SU-DHL-6 (cell line): ENCODE results near the gene FBXO41.
"Not testable (repeated sequence)": the region's sequence is repeated elsewhere in the genome, so short reads cannot be mapped to it uniquely, and the experiment has no call there.

Experiments
- H2AFZ ChIP-seq: fragments of 200-600 bp; sonication (generic); 2 replicates; pipeline ENCODE4 v1.6.1; 2014; ENCODE audit warnings: low read depth, mild to moderate bottlenecking, moderate library complexity, mixed read lengths, antibody characterized with exemption, low read length; ENCODE audit not compliant: severe bottlenecking
- H3F3A ChIP-seq: fragments of 200-600 bp; shearing (Covaris generic); 2 replicates; pipeline ENCODE4 v1.6.0; 2016; ENCODE audit warnings: antibody characterized with exemption, mild to moderate bottlenecking; ENCODE audit not compliant: insufficient read depth
- H3K27ac ChIP-seq: fragments of 200-600 bp; sonication (generic); 2 replicates; pipeline ENCODE4 v1.5.1; 2016; ENCODE audit warnings: low read depth, mild to moderate bottlenecking, low read length, moderate library complexity, mixed read lengths
- H3K27me3 ChIP-seq: fragments of 200-600 bp; sonication (generic), shearing (Covaris generic); 2 replicates; pipeline ENCODE4 v1.6.0; 2014; ENCODE audit warnings: mild to moderate bottlenecking, low read length
- H3K36me3 ChIP-seq: fragments of 200-600 bp; sonication (generic); 2 replicates; pipeline ENCODE4 v1.6.1; 2014; ENCODE audit warnings: mild to moderate bottlenecking, low read length, mixed read lengths
- H3K4me2 ChIP-seq: fragments of 300-600, 200-600 bp; shearing (Covaris generic), sonication (generic); 2 replicates; pipeline ENCODE4 v1.6.0; 2014; ENCODE audit warnings: low read length, low read depth, mild to moderate bottlenecking; ENCODE audit not compliant: poor library complexity, severe bottlenecking
- H3K4me3 ChIP-seq: fragments of 200-600 bp; sonication (generic); 2 replicates; pipeline ENCODE4 v1.5.1; 2014; ENCODE audit warnings: antibody characterized with exemption, low read length, mild to moderate bottlenecking, mixed read lengths; ENCODE audit not compliant: insufficient read depth, poor library complexity, severe bottlenecking
- H3K79me2 ChIP-seq: fragments of 200-600 bp; sonication (generic); 2 replicates; pipeline ENCODE4 v1.6.1; 2014; ENCODE audit warnings: mild to moderate bottlenecking, low read length, moderate library complexity; ENCODE audit not compliant: insufficient read depth
- H3K9ac ChIP-seq: fragments of 200-600 bp; sonication (generic); 2 replicates; pipeline ENCODE4 v1.7.0; 2014; ENCODE audit warnings: mild to moderate bottlenecking, low read length
- H3K9me2 ChIP-seq: fragments of 200-600 bp; sonication (generic); replicated peaks from 2 replicates; pipeline ENCODE4 v1.6.1; 2014; ENCODE audit warnings: low read length; ENCODE audit not compliant: insufficient read depth
- H3K9me3 ChIP-seq: fragments of 200-600 bp; sonication (generic); 2 replicates; pipeline ENCODE4 v1.6.1; 2014; ENCODE audit warnings: low read length, mixed read lengths; ENCODE audit not compliant: insufficient read depth
- H4K20me1 ChIP-seq: fragments of 200-600 bp; sonication (generic); 2 replicates; pipeline ENCODE4 v1.6.1; 2014; ENCODE audit warnings: low read depth, mild to moderate bottlenecking, antibody characterized with exemption, low read length, moderate library complexity, mixed read lengths
- CTCF ChIP-seq: fragments of 200-600 bp; sonication (generic); IDR thresholded peaks from one replicate; pipeline ENCODE4 v1.5.1; 2017; ENCODE audit warnings: antibody characterized with exemption, mild to moderate bottlenecking, low read length, moderate library complexity; ENCODE audit not compliant: insufficient read depth, poor library complexity, severe bottlenecking
- EZH2phosphoT487 ChIP-seq: fragments of 200-600 bp; sonication (generic), shearing (Covaris generic); conservative IDR thresholded peaks from 2 replicates; pipeline ENCODE4 v1.6.1; 2018; ENCODE audit warnings: mild to moderate bottlenecking, antibody characterized with exemption, low read length, moderate library complexity, mixed read lengths

The FBXO41 gene

DNA sequence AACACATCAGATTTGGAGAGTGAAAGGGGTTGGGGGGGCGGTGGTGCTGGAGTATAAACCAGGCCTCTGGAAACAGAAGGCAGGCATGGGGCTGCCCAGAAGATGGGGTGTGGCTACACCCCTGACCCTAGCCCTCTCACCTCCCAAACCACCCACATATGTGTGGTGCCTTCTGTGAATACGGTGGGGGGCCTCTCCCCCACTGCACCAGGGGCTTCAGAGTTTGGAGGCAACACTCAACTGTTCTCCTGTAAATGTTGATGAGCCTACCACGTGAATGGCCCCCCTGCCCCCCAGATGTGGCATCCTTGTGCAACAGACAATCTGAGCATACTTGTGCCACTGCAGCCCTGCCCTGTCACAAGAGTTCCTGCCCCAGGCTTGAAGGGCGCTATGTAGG, 19.5 kb downstream of the FBXO41 start:
- H3K27ac ChIP-seq = no peak overlapping the region
- no peaks in the 10 kb centered on the region for H3K36me3 ChIP-seq
- no peak overlapping the region for H2AFZ ChIP-seq
- H3K9ac ChIP-seq = no peak overlapping the region
- H3K4me3 ChIP-seq = no peak overlapping the region
- H3K4me2 ChIP-seq = no peak overlapping the region
- no peaks in the 10 kb centered on the region for H3K9me3 ChIP-seq
- no peaks in the 10 kb centered on the region for H3F3A ChIP-seq
- peaks cover 20% of the 10 kb centered on the region; the same call in 1 of the 2 replicates for H3K79me2 ChIP-seq
- H3K9me2 ChIP-seq = no peaks in the 10 kb centered on the region
- TF ChIP-seq CTCF (no peak), EZH2phosphoT487 (no peak)
- no peaks in the 10 kb centered on the region for H3K27me3 ChIP-seq
- no peaks in the 10 kb centered on the region; the same call in 1 of the 2 replicates for H4K20me1 ChIP-seq

GRCh38 chr2:73264332-73264606, 20.0 kb downstream of the FBXO41 start:
- Histone ChIP-seq H4K20me1 (no peaks in the 10 kb centered on the region; the same call in 1 of the 2 replicates), H3K9ac (no peak overlapping the region), H3K4me3 (no peak overlapping the region), H3K36me3 (no peaks in the 10 kb centered on the region), H3F3A (no peaks in the 10 kb centered on the region), H2AFZ (no peak overlapping the region), H3K27ac (no peak overlapping the region), H3K27me3 (no peaks in the 10 kb centered on the region), H3K9me2 (no peaks in the 10 kb centered on the region), H3K79me2 (peaks cover 17% of the 10 kb centered on the region; the same call in 1 of the 2 replicates), H3K4me2 (no peak overlapping the region), H3K9me3 (no peaks in the 10 kb centered on the region)
- TF ChIP-seq CTCF (no peak), EZH2phosphoT487 (no peak)

- no peak overlapping the region for H3K4me3 ChIP-seq
- H3K9ac ChIP-seq = no peak overlapping the region
- no peaks in the 10 kb centered on the region; the same call in 1 of the 2 replicates for H4K20me1 ChIP-seq
- H3K9me2 ChIP-seq = no peaks in the 10 kb centered on the region
- no peaks in the 10 kb centered on the region for H3K36me3 ChIP-seq
- no peaks in the 10 kb centered on the region for H3K9me3 ChIP-seq
- H3K4me2 ChIP-seq = no peak overlapping the region
- H3K27ac ChIP-seq = no peak overlapping the region
- H3K79me2 ChIP-seq = peaks cover 17% of the 10 kb centered on the region; the same call in 1 of the 2 replicates
- TF ChIP-seq CTCF (no peak), EZH2phosphoT487 (no peak)
- no peaks in the 10 kb centered on the region for H3F3A ChIP-seq
- H3K27me3 ChIP-seq = no peaks in the 10 kb centered on the region
- H2AFZ ChIP-seq = no peak overlapping the region
These were observed 20.5 kb downstream of the FBXO41 start for GRCh38 chr2:73263540-73264331.

- not testable (repeated sequence) for H3K4me3 ChIP-seq, H3K36me3 ChIP-seq, H3K4me2 ChIP-seq, H3K9me2 ChIP-seq, H3K9me3 ChIP-seq, H3K9ac ChIP-seq, H2AFZ ChIP-seq, H4K20me1 ChIP-seq, H3K27me3 ChIP-seq, H3K27ac ChIP-seq, H3F3A ChIP-seq
- peaks cover 11% of the 10 kb centered on the region; the same call in 1 of the 2 replicates for H3K79me2 ChIP-seq
These were observed 21.4 kb downstream of the FBXO41 start for GRCh38 chr2:73262691-73263429.
